Spleen (tissue), 11 donors: ENCODE results near the gene SSNA1. TPM values are rescaled to one million over a fixed set of nuclear protein-coding genes. Genes with fewer than 3 reads are reported as not detected.

Experiments
- DNase-seq: peaks from one replicate; pipeline ENCODE4 v3.0.0-alpha.2; 2020
- H3K27ac ChIP-seq, 8 donors: fragments of 200-600 bp; sonication (generic) in 7 of 8; 1 replicate in 4 of 8; 2 replicates in 4 of 8; pipeline versions ENCODE4 v1.5.0 to v1.8.0; 2016 to 2021; ENCODE audit warnings: inconsistent platforms in 4 of 8, mild to moderate bottlenecking in 4 of 8, moderate library complexity in 1 of 8
- H3K27me3 ChIP-seq, 7 donors: fragments of 200-600 bp; sonication (generic) in 6 of 7; replicated peaks in 1 of 7; 1 replicate in 4 of 7; 2 replicates in 3 of 7; pipeline versions ENCODE4 v1.5.0 to v1.8.0; 2016 to 2021; ENCODE audit warnings: inconsistent platforms in 3 of 7, mild to moderate bottlenecking in 1 of 7
- H3K36me3 ChIP-seq, 6 donors: fragments of 200-600 bp; sonication (generic) in 5 of 6; 1 replicate in 4 of 6; 2 replicates in 2 of 6; pipeline versions ENCODE4 v1.5.0 to v1.8.0; 2016 to 2021; ENCODE audit warnings: inconsistent platforms in 2 of 6
- H3K4me1 ChIP-seq, 6 donors: fragments of 200-600 bp; sonication (generic) in 5 of 6; 1 replicate in 3 of 6; 2 replicates in 3 of 6; pipeline versions ENCODE4 v1.5.0 to v1.8.0; 2016 to 2021; ENCODE audit warnings: inconsistent platforms in 3 of 6
- H3K4me3 ChIP-seq, 8 donors: fragments of 200-600 bp; sonication (generic) in 7 of 8; 1 replicate in 4 of 8; 2 replicates in 4 of 8; pipeline versions ENCODE4 v1.5.0 to v1.8.0; 2016 to 2021; ENCODE audit warnings: inconsistent platforms in 4 of 8, mild to moderate bottlenecking in 4 of 8, moderate library complexity in 2 of 8
- H3K9me3 ChIP-seq, 8 donors: fragments of 200-600 bp; sonication (generic) in 7 of 8; 1 replicate in 4 of 8; 2 replicates in 4 of 8; pipeline versions ENCODE4 v1.5.0 to v1.8.0; 2016 to 2021; ENCODE audit warnings: inconsistent platforms in 4 of 8
- CTCF ChIP-seq, 11 experiments: fragments of 200-600 bp in 7 of 11; fragments of 450-650 bp in 4 of 11; sonication (generic) in 4 of 11; IDR thresholded peaks in 8 of 11; conservative IDR thresholded peaks in 3 of 11; 1 replicate in 7 of 11; 2 replicates in 4 of 11; pipeline versions ENCODE4 v1.4.0 to v1.8.0; 2016 to 2021; ENCODE audit warnings: antibody characterized with exemption in 11 of 11, inconsistent platforms in 4 of 11, mild to moderate bottlenecking in 1 of 11
- POLR2A ChIP-seq, 3 donors: fragments of 450-650 bp; IDR thresholded peaks; one replicate each; pipeline ENCODE4 v1.5.1; 2017; ENCODE audit warnings: antibody characterized with exemption in 3 of 3, mild to moderate bottlenecking in 1 of 3
- POLR2AphosphoS5 ChIP-seq, 3 donors: sonication (generic); formaldehyde crosslinking; IDR thresholded peaks; one replicate each; pipeline ENCODE4 v1.5.1; 2017; ENCODE audit warnings: antibody characterized with exemption in 3 of 3
- WGBS, 5 donors: extraction: QIAGEN DNeasy Blood & Tissue Kit in 3 of 5; methylation state at CpG; one replicate each; pipeline versions ENCODE4 v1.1.5 to v1.1.7; 2013 to 2018; 5-methylcytosine and 5-hydroxymethylcytosine counted together
- intact Hi-C: fragments of 100-400 bp; cut with DNase I; formaldehyde crosslinking; loops from one replicate; pipeline ENCODE4 v1.15.0; 2023; ENCODE audit warnings: low total_unique reads
- polyA plus RNA-seq, 3 donors: library from polyadenylated mRNA; stranded (reverse); fragments of 200-250 nt; gene quantifications; one replicate each; pipeline ENCODE4 v1.2.1, GENCODE V29; 2013
- total RNA-seq, 7 donors: library from RNA; depleted of rRNA in 3 of 7; stranded (reverse); fragments of >200 nt in 3 of 7; fragmentation: NEBNext Ultra II Directional in 4 of 7; extraction: Animal tissue kit (Norgen Biotek cat#: 25700) in 4 of 7; gene quantifications; one replicate each; pipeline versions ENCODE4 v1.1.0 to v1.2.1, GENCODE V29; 2016 to 2021
- donor health status: healthy with polysubstance abuse.
- donor health status: DM: no; HTN: no; CAD: no; lungs with moderate emphysema.
- donor health status: DM: no; HTN: no; CAD: no.
- donor health status: Bipolar disorder and iron deficiency.
- donor health status: healthy.
- donor health status: DM: no; HTN: no; CAD: no.
- donor health status: DM: yes; HTN: yes; CAD: no.

SSNA1 gene
- total and polyA plus RNA-seq, 10 donors: 38.2 to 109 (median 48.0) TPM

- Histone ChIP-seq H3K4me1 (peaks cover 5 to 51% (median 27%) of the 10 kb centered on the region in 6 donors), H3K9me3 (no peaks in the 10 kb centered on the region), H3K4me3 (no peak overlapping the region), H3K27me3 (peaks cover 8 to 100% (median 96%) of the 10 kb centered on the region in 7 donors), H3K27ac (no peak overlapping the region), H3K36me3 (no peaks in the 10 kb centered on the region)
- no peak for TF ChIP-seq POLR2AphosphoS5 (IDR thresholded peaks at IDR 0.05)
- no peak for TF ChIP-seq CTCF (IDR thresholded peaks at IDR 0.05 in 8 of 11, conservative IDR thresholded peaks at IDR 0.05 in 3 of 11)
- TF ChIP-seq POLR2A (IDR thresholded peaks at IDR 0.05): no peak
- 69 to 75% (median 71%) methylated on average over 16 to 17 of the region's 17 CpGs for WGBS, 5 donors
- DNase-seq: no peak
- intact Hi-C loops: no loop called here
Observed at GRCh38 chr9:137160054-137160425, 28.4 kb upstream of the SSNA1 start.

DNA sequence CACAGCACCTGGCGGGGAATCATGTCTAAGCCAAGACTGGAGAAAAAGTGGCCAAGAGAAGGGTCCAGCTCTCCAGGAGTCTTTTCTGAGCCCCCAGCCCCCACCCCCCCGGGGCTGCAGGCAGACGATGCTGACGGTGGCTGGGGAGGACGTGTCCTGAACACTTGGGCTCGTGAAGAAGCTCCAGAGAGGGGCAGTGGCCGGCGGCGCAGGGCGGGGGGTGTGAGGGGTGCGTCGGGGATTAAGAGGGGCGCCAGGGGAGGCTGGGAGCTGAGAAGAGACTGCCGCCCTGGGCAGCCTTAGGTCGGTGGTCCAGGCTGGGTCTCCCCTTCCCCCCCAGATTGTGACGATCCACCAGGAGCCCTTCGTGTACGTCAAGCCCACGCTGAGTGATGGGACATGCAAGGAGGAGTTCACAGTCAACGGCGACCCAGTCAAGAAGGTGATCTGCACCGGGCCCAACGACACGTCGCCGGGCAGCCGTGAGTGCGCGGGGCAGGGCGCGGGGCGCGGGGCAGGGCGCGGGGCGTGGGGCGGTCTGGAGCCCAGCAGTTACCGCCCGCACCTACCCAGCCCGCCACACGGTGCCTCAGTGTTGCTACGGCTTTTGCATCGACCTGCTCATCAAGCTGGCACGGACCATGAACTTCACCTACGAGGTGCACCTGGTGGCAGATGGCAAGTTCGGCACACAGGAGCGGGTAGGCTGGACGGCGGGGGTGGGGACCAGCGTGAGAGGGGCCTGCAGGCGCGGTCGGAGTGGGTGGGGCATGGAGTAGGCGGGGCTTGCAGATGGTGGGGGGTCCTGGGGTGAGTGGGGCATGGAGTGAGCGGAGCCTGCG lies 27.5 kb upstream of the SSNA1 start:
- H3K36me3 ChIP-seq: no peaks in the 10 kb centered on the region
- TF ChIP-seq POLR2A (IDR thresholded peaks at IDR 0.05) (no peak), POLR2AphosphoS5 (IDR thresholded peaks at IDR 0.05) (no peak), CTCF (IDR thresholded peaks at IDR 0.05 in 8 of 11, conservative IDR thresholded peaks at IDR 0.05 in 3 of 11) (no peak)
- intact Hi-C loops: no loop called here
- no peak for DNase-seq
- H3K9me3 ChIP-seq: no peaks in the 10 kb centered on the region
- 30 to 43% (median 34%) methylated on average over 22 to 56 of the region's 56 CpGs for WGBS, 5 donors
- peaks cover 5 to 51% (median 27%) of the 10 kb centered on the region in 6 donors for H3K4me1 ChIP-seq
- peaks cover 8 to 100% (median 100%) of the 10 kb centered on the region in 7 donors for H3K27me3 ChIP-seq
- no peak overlapping the region for H3K27ac ChIP-seq
- no peak overlapping the region for H3K4me3 ChIP-seq

DNA sequence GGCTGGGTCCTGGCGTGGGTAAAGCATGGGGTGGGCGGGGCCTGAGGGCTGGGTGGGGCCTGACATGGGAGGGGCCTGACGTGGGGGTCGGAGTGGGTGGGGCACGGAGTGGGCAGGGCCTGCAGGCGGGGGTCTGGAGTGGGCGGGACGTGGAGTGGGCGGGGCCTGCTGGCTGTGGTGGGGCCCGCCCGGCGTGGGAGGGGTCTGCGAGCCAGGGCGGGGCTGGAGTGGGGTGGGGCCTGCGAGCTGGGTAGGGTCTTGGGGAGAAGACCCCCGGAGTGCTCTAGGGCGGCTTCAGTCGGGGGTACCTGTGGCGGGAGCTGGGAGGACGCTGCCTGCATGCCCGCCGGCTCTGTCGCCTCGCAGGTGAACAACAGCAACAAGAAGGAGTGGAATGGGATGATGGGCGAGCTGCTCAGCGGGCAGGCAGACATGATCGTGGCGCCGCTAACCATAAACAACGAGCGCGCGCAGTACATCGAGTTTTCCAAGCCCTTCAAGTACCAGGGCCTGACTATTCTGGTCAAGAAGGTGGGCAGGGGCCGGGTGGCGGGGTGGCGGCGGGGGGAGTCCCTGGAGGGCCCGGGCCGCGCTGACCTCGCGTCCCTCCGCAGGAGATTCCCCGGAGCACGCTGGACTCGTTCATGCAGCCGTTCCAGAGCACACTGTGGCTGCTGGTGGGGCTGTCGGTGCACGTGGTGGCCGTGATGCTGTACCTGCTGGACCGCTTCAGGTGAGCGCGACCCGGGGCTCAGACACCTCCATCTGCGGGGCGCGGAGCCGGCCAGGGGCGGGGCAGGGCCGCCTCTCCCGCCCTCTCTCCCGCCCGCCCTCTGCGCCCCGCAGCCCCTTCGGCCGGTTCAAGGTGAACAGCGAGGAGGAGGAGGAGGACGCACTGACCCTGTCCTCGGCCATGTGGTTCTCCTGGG lies 26.7 kb upstream of the SSNA1 start:
- WGBS, 5 donors: 11 to 20% (median 16%) methylated on average over 32 to 70 of the region's 71 CpGs
- H3K9me3 ChIP-seq: no peaks in the 10 kb centered on the region
- peaks cover under 1 to 48% (median 24%) of the 10 kb centered on the region in 6 donors for H3K4me1 ChIP-seq
- no peaks in the 10 kb centered on the region for H3K36me3 ChIP-seq
- intact Hi-C loops: no loop called here
- TF ChIP-seq POLR2A (IDR thresholded peaks at IDR 0.05): no peak
- no peak for TF ChIP-seq POLR2AphosphoS5 (IDR thresholded peaks at IDR 0.05)
- TF ChIP-seq CTCF (IDR thresholded peaks at IDR 0.05 in 8 of 11, conservative IDR thresholded peaks at IDR 0.05 in 3 of 11): no peak
- H3K27me3 ChIP-seq: peaks cover 11 to 100% (median 100%) of the 10 kb centered on the region in 7 donors
- H3K4me3 ChIP-seq: peak overlapping the region in 1 of 8 donors; percentile 59
- no peak overlapping the region for H3K27ac ChIP-seq
- DNase-seq: no peak
